ENCODE data around the gene REN. TPM values are rescaled to one million over a fixed set of nuclear protein-coding genes. Genes with fewer than 3 reads are reported as not detected.

The REN gene
- total and polyA plus RNA-seq, 2 of the 13 experiments (the other 11 are each of a cell fraction or from before 2014, with no cell fraction given) = not detected

DNA sequence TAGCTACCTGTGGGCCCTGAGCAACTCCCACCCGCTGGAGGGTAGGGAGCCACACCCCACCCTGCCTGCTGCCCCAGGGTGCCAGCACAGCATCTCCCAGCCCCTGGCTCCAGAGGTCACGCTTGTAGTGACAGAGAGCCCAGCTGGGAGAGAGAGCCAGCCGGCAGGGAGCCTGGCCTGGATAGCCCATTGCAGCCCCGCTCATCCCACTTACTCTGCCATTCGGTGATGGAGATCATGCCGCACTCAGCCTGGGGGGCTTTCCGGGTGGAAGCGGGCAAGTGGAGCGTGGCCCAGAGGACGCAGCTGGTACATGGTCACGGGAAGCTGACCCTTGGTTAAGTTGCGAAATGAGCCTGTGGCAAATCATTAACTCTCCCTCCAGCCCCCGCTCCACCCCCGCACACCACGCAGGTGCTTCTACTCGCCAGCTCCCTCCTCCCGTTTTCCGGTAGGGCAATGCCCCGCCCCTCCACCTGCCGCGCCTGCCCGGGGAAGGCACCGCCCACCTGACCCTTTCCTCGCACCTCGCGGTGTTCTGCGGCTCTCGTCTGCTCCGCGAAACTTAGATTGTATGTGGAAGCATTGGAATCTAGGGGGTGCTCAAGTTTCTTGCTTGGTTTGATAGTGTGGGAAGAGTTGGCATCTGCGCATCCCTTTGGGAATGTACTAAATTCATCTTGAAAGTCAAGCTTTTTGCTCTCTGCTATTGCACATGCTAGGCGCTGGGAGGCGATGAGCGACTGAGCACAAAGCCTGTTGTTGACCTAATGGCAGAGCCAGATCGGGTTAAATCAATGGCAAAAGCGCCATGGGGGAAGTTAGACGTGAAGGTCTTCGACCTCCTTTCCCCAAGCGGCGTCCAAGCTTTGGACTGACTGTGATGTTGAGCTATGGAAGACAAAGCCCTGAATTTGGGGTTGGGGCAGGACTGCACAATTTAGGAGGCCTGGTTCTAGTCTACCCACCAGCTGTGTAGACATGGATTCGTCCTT is 47.8 kb upstream of the REN start, which contains the start of gene GOLT1A (continued):
- TF ChIP-seq CREB1 (IDR thresholded peaks at IDR 0.05) (peak; percentile 41; the same call in 1 of the 2 replicates), CREB1 (CRISPR knock-in tag; IDR thresholded peaks at IDR 0.05) (0 out of 2 replicates have a peak, but pooled peaks have one; percentile 6), MTA3 (CRISPR knock-in tag; IDR thresholded peaks at IDR 0.05) (no peak), ZSCAN21 (CRISPR knock-in tag; IDR thresholded peaks at IDR 0.05; ENCODE audit: borderline replicate concordance) (peak; percentile 61), MTA1 (CRISPR knock-in tag; IDR thresholded peaks at IDR 0.05; ENCODE audit: borderline replicate concordance) (peak; percentile 80), FIP1L1 (IDR thresholded peaks at IDR 0.05; ENCODE audit: borderline replicate concordance, insufficient read depth, low read depth, low read length) (no peak), ZNF724P (CRISPR knock-in tag; IDR thresholded peaks at IDR 0.05; ENCODE audit: borderline replicate concordance) (no peak), ZNF10 (CRISPR knock-in tag; IDR thresholded peaks at IDR 0.05; ENCODE audit: borderline replicate concordance, low read depth) (no peak), MTF2 (CRISPR knock-in tag; IDR thresholded peaks at IDR 0.05; ENCODE audit: borderline replicate concordance) (no peak), ZNF772 (CRISPR knock-in tag; IDR thresholded peaks at IDR 0.05) (no peak; the same call in none of the 2 replicates), RFX5 (IDR thresholded peaks at IDR 0.05; ENCODE audit: low read depth, low read length) (no peak), ISX (CRISPR knock-in tag; conservative IDR thresholded peaks at IDR 0.05) (no peak)
- TF ChIP-seq, protein P1, sequence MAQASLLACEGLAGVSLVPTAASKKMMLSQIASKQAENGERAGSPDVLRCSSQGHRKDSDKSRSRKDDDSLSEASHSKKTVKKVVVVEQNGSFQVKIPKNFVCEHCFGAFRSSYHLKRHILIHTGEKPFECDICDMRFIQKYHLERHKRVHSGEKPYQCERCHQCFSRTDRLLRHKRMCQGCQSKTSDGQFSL (CRISPR knock-in tag; IDR thresholded peaks at IDR 0.05) = no peak
- TF ChIP-seq, protein P2, sequence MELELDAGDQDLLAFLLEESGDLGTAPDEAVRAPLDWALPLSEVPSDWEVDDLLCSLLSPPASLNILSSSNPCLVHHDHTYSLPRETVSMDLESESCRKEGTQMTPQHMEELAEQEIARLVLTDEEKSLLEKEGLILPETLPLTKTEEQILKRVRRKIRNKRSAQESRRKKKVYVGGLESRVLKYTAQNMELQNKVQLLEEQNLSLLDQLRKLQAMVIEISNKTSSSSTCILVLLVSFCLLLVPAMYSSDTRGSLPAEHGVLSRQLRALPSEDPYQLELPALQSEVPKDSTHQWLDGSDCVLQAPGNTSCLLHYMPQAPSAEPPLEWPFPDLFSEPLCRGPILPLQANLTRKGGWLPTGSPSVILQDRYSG (CRISPR knock-in tag; IDR thresholded peaks at IDR 0.05) = 0 out of 2 replicates have a peak, but pooled peaks have one; percentile 51
- TF ChIP-seq, protein P3, sequence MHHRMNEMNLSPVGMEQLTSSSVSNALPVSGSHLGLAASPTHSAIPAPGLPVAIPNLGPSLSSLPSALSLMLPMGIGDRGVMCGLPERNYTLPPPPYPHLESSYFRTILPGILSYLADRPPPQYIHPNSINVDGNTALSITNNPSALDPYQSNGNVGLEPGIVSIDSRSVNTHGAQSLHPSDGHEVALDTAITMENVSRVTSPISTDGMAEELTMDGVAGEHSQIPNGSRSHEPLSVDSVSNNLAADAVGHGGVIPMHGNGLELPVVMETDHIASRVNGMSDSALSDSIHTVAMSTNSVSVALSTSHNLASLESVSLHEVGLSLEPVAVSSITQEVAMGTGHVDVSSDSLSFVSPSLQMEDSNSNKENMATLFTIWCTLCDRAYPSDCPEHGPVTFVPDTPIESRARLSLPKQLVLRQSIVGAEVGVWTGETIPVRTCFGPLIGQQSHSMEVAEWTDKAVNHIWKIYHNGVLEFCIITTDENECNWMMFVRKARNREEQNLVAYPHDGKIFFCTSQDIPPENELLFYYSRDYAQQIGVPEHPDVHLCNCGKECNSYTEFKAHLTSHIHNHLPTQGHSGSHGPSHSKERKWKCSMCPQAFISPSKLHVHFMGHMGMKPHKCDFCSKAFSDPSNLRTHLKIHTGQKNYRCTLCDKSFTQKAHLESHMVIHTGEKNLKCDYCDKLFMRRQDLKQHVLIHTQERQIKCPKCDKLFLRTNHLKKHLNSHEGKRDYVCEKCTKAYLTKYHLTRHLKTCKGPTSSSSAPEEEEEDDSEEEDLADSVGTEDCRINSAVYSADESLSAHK (CRISPR knock-in tag; IDR thresholded peaks at IDR 0.05; ENCODE audit: borderline replicate concordance) = no peak
- TF ChIP-seq, protein P4, sequence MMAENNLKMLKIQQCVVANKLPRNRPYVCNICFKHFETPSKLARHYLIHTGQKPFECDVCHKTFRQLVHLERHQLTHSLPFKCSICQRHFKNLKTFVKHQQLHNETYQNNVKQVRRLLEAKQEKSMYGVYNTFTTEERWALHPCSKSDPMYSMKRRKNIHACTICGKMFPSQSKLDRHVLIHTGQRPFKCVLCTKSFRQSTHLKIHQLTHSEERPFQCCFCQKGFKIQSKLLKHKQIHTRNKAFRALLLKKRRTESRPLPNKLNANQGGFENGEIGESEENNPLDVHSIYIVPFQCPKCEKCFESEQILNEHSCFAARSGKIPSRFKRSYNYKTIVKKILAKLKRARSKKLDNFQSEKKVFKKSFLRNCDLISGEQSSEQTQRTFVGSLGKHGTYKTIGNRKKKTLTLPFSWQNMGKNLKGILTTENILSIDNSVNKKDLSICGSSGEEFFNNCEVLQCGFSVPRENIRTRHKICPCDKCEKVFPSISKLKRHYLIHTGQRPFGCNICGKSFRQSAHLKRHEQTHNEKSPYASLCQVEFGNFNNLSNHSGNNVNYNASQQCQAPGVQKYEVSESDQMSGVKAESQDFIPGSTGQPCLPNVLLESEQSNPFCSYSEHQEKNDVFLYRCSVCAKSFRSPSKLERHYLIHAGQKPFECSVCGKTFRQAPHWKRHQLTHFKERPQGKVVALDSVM (CRISPR knock-in tag; IDR thresholded peaks at IDR 0.05) = no peak
- TF ChIP-seq, protein P5, sequence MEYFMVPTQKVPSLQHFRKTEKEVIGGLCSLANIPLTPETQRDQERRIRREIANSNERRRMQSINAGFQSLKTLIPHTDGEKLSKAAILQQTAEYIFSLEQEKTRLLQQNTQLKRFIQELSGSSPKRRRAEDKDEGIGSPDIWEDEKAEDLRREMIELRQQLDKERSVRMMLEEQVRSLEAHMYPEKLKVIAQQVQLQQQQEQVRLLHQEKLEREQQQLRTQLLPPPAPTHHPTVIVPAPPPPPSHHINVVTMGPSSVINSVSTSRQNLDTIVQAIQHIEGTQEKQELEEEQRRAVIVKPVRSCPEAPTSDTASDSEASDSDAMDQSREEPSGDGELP (IDR thresholded peaks at IDR 0.05; ENCODE audit: borderline replicate concordance, low read depth) = peak; percentile 95
- TF ChIP-seq, protein P6, sequence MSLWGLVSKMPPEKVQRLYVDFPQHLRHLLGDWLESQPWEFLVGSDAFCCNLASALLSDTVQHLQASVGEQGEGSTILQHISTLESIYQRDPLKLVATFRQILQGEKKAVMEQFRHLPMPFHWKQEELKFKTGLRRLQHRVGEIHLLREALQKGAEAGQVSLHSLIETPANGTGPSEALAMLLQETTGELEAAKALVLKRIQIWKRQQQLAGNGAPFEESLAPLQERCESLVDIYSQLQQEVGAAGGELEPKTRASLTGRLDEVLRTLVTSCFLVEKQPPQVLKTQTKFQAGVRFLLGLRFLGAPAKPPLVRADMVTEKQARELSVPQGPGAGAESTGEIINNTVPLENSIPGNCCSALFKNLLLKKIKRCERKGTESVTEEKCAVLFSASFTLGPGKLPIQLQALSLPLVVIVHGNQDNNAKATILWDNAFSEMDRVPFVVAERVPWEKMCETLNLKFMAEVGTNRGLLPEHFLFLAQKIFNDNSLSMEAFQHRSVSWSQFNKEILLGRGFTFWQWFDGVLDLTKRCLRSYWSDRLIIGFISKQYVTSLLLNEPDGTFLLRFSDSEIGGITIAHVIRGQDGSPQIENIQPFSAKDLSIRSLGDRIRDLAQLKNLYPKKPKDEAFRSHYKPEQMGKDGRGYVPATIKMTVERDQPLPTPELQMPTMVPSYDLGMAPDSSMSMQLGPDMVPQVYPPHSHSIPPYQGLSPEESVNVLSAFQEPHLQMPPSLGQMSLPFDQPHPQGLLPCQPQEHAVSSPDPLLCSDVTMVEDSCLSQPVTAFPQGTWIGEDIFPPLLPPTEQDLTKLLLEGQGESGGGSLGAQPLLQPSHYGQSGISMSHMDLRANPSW (CRISPR knock-in tag; IDR thresholded peaks at IDR 0.05; ENCODE audit: borderline replicate concordance) = 0 out of 2 replicates have a peak, but pooled peaks have one; percentile 38

All from HepG2 (cell line).